ENCODE data around the gene ELFN1. TPM values are rescaled to one million over a fixed set of nuclear protein-coding genes. Genes with fewer than 3 reads are reported as not detected.

Gene ELFN1
- total and polyA plus RNA-seq, 10 of the 15 experiments (the other 5 are each of a cell fraction or from before 2014, with no cell fraction given) = 0.04 TPM; not detected in 9

DNA sequence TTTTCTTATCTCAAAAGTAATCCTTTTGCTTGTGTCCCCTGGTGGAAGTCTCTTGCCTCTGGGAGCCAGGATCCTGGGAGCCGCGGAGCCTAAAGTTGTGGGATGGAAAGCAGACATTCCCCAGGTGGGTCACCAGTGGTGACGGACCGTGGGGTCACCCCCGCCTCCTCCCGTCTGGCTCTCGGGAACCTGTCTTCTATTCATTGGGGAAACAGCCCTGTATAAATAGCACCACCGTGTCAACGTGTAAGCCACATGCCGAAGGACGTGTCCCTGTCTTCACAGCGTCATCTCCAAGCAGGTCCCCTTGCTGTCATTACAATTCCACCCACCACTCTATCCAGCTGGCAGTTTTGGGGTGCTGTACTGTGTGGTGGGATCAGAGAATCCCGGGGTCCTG, 87.5 kb downstream of the ELFN1 start:
- ChIA-PET POLR2A (no interaction called here), SMC1A (ENCODE audit: uncharacterized antibody, unreplicated experiment) (no interaction called here), RAD21 (ENCODE audit: unreplicated experiment) (no interaction called here), CTCF (no interaction called here)
- in situ Hi-C loops (cut with MboI) = no loop called here
- Histone ChIP-seq H3K36me3 (ENCODE audit: control insufficient read depth in 2 of 2, insufficient read depth in 2 of 2, low read length in 1 of 2) (no peaks in the 10 kb centered on the region), H3K27ac (ENCODE audit: control insufficient read depth, insufficient read depth) (no peak overlapping the region), H3K27me3 (replicated peaks in 1 of 2; ENCODE audit: control insufficient read depth in 2 of 2, insufficient read depth in 2 of 2, low read length in 1 of 2) (no peaks in the 10 kb centered on the region), H3K9ac (ENCODE audit: control insufficient read depth, insufficient read depth, low read length) (no peak overlapping the region), H2AFZ (ENCODE audit: control insufficient read depth, low read depth, low read length) (no peak overlapping the region), H3K4me1 (ENCODE audit: control insufficient read depth, insufficient read depth, low read length) (peaks cover 13% of the 10 kb centered on the region; the same call in 1 of the 2 replicates), H3K9me3 (replicated peaks; ENCODE audit: control insufficient read depth, insufficient read depth, low read length) (no peaks in the 10 kb centered on the region; the same call in 2 of the 3 replicates), H3K79me2 (ENCODE audit: control insufficient read depth, insufficient read depth, low read length) (no peaks in the 10 kb centered on the region), H4K20me1 (ENCODE audit: control insufficient read depth, insufficient read depth) (no peaks in the 10 kb centered on the region), H3K4me2 (ENCODE audit: control insufficient read depth, insufficient read depth) (no peak overlapping the region), H3K4me3 (no peak overlapping the region)
- WGBS (ENCODE audit: insufficient coverage, insufficient replicate concordance, low lambda C conversion rate, missing lambda C conversion rate) = 80% methylated on average over 13 of the region's 13 CpGs
- BruUV-seq (replicated peaks) = no TSS peak
- intact Hi-C loops (cut with micrococcal nuclease; ENCODE audit: unreplicated experiment) = no loop called here
- DNase-seq (ENCODE audit: low read depth, low spot score) (no peak), ATAC-seq (no peak), FAIRE-seq (no peak)
- TF ChIP-seq E2F4 (IDR thresholded peaks at IDR 0.05; ENCODE audit: low read depth, low read length) (no peak), CREB1 (IDR thresholded peaks at IDR 0.05; ENCODE audit: low read depth) (no peak), ELK1 (IDR thresholded peaks at IDR 0.05; ENCODE audit: low read depth, low read length) (no peak), MYB (IDR thresholded peaks at IDR 0.05; ENCODE audit: borderline replicate concordance, low read depth, low read length) (no peak)

All from GM12878 (cell line).